GM12878 (cell line): ENCODE data around the gene HAPLN2. TPM values are rescaled to one million over a fixed set of nuclear protein-coding genes. Genes with fewer than 3 reads are reported as not detected.

ENCODE experiments used
- ATAC-seq: fragments of 200-7000 bp; cut with Tn5 transposase; 3 replicates; pipeline ENCODE4 v1.9.1; 2020; ENCODE audit warnings: mild to moderate bottlenecking, moderate library complexity
- BruUV-seq: library from RNA; stranded (reverse); fragments of 400-500 nt; replicated peaks from 2 replicates; lab custom pipeline; 2021; lab: Mats Ljungman, UMichigan
- CTCF ChIA-PET: fragments of 300-600 bp; sonication (Branson Sonifier 250); formaldehyde crosslinking; extraction: SDS; loops from one replicate; lab custom pipeline; 2021; ENCODE audit warnings: inconsistent platforms; lab: Yijun Ruan, JAX
- POLR2A ChIA-PET: fragments of 350-600 bp; formaldehyde crosslinking; extraction: SDS; loops from one replicate; lab custom pipeline; 2021; ENCODE audit warnings: inconsistent platforms; lab: Charles Lee
- RAD21 ChIA-PET: fragments of 300-600 bp; sonication (Branson Sonifier 250); formaldehyde crosslinking; loops from one replicate; lab custom pipeline; 2023; ENCODE audit warnings: antibody characterized with exemption; ENCODE audit not compliant: unreplicated experiment; lab: Charles Lee
- SMC1A ChIA-PET: fragments of 300-600 bp; sonication (Branson Sonifier 250); formaldehyde crosslinking; loops from one replicate; lab custom pipeline; 2023; ENCODE audit not compliant: unreplicated experiment, uncharacterized antibody; lab: Charles Lee
- DNase-seq: peaks from one replicate; pipeline ENCODE4 v3.0.0-alpha.2; 2011; ENCODE audit warnings: low read depth, low spot score
- FAIRE-seq: peaks from 3 replicates; lab custom pipeline; 2011; peaks lifted over from hg19 to GRCh38; lab: Jason Lieb, UNC
- H2AFZ ChIP-seq: 2 replicates; pipeline ENCODE4 v1.6.0; 2011; ENCODE audit warnings: low read depth, low read length, control low read depth; ENCODE audit not compliant: control insufficient read depth
- H3K27ac ChIP-seq: 2 replicates; pipeline ENCODE4 v1.5.1; 2011; ENCODE audit warnings: control low read depth; ENCODE audit not compliant: control insufficient read depth, insufficient read depth
- H3K27me3 ChIP-seq, 2 experiments: replicated peaks in 1 of 2; 2 replicates each; pipeline versions ENCODE4 v1.6.0 to v1.6.1; 2011; ENCODE audit warnings: low read length in 1 of 2; ENCODE audit not compliant: control insufficient read depth in 2 of 2, insufficient read depth in 2 of 2
- H3K36me3 ChIP-seq, 2 experiments: 2 replicates each; pipeline ENCODE4 v1.5.1; 2011; ENCODE audit warnings: low read length in 1 of 2; ENCODE audit not compliant: control insufficient read depth in 2 of 2, insufficient read depth in 2 of 2
- H3K4me1 ChIP-seq: 2 replicates; pipeline ENCODE4 v1.6.1; 2011; ENCODE audit warnings: mild to moderate bottlenecking, low read length, moderate library complexity, mixed read lengths; ENCODE audit not compliant: control insufficient read depth, insufficient read depth
- H3K4me2 ChIP-seq: 2 replicates; pipeline ENCODE4 v1.6.0; 2011; ENCODE audit warnings: control low read depth; ENCODE audit not compliant: control insufficient read depth, insufficient read depth
- H3K4me3 ChIP-seq: fragments of 200-600 bp; sonication (generic); 2 replicates; pipeline ENCODE4 v1.5.1; 2016
- H3K79me2 ChIP-seq: 2 replicates; pipeline ENCODE4 v1.6.0; 2011; ENCODE audit warnings: low read length; ENCODE audit not compliant: control insufficient read depth, insufficient read depth
- H3K9ac ChIP-seq: 2 replicates; pipeline ENCODE4 v1.8.0; 2011; ENCODE audit warnings: low read length, control low read depth, mixed read lengths; ENCODE audit not compliant: control insufficient read depth, insufficient read depth
- H3K9me3 ChIP-seq: replicated peaks from 3 replicates; pipeline ENCODE4 v1.5.1; 2011; ENCODE audit warnings: mild to moderate bottlenecking, low read length; ENCODE audit not compliant: control insufficient read depth, insufficient read depth
- H4K20me1 ChIP-seq: 2 replicates; pipeline ENCODE4 v1.6.0; 2011; ENCODE audit not compliant: control insufficient read depth, insufficient read depth
- CHD1 ChIP-seq: IDR thresholded peaks from 2 replicates; pipeline ENCODE4 v1.6.1; 2012; ENCODE audit warnings: low read depth, low read length, improper control_type of control experiment
- PRDM15 ChIP-seq: fragments of 450-650 bp; formaldehyde crosslinking; IDR thresholded peaks from 2 replicates; pipeline ENCODE4 v1.4.0; 2020; ENCODE audit warnings: mild to moderate bottlenecking, moderate library complexity
- RELB ChIP-seq: fragments of 450-650 bp; IDR thresholded peaks from 2 replicates; pipeline ENCODE4 v1.6.1; 2017; ENCODE audit warnings: low read depth, mild to moderate bottlenecking, moderate library complexity
- TCF3 ChIP-seq: IDR thresholded peaks from 2 replicates; pipeline ENCODE4 v1.6.1; 2012; ENCODE audit warnings: low read depth, mild to moderate bottlenecking, low read length, borderline replicate concordance; ENCODE audit not compliant: insufficient read depth
- WGBS: methylation state at CpG from one replicate; pipeline ENCODE4 v1.1.6; 2016; ENCODE audit warnings: low lambda C conversion rate; ENCODE audit not compliant: insufficient replicate concordance, insufficient coverage; ENCODE audit errors: missing lambda C conversion rate; 5-methylcytosine and 5-hydroxymethylcytosine counted together
- in situ Hi-C: fragments of 300-500 bp; cut with MboI; formaldehyde crosslinking; loops from 9 replicates; pipeline ENCODE4 v1.14.3; 2018; ENCODE audit warnings: mixed read lengths
- intact Hi-C: fragments of 100-400 bp; cut with micrococcal nuclease; formaldehyde crosslinking; loops from one replicate; pipeline ENCODE4 v1.14.2; 2022; ENCODE audit not compliant: unreplicated experiment
- polyA plus RNA-seq, 11 experiments: library from polyadenylated mRNA; depleted of rRNA in 4 of 11; unstranded in 6 of 11; stranded (reverse) in 5 of 11; fragments of >200 nt; fragmentation: Nextera tagmentation in 4 of 11; fragmentation: Illumina TruSeq in 1 of 11; extraction: Ambion mirVana in 4 of 11; extraction: Trizol in 1 of 11; gene quantifications; 1 replicate in 1 of 11; 2 replicates in 10 of 11; pipeline versions ENCODE4 v1.2.1 to v1.2.3, GENCODE V29; 2011 to 2016; ENCODE audit warnings: inconsistent platforms in 2 of 11, missing spikeins in 2 of 11, low read depth in 1 of 11
- total RNA-seq, 4 experiments: library from RNA; depleted of rRNA in 3 of 4; stranded (reverse); fragments of >200 nt in 3 of 4; fragmentation: Illumina TruSeq in 1 of 4; extraction: Trizol in 1 of 4; gene quantifications; 2 replicates each; pipeline versions ENCODE4 v1.2.1 to v1.2.3, GENCODE V29; 2013 to 2021
- TF ChIP-seq, protein P1 (sequence below): IDR thresholded peaks from 2 replicates; pipeline ENCODE4 v1.6.1; 2012; ENCODE audit warnings: mild to moderate bottlenecking, low read depth, low read length

The HAPLN2 gene
- total and polyA plus RNA-seq, 10 of the 15 experiments (the other 5 are each of a cell fraction or from before 2014, with no cell fraction given), result 0.15 to 0.24 TPM; not detected in 8

DNA sequence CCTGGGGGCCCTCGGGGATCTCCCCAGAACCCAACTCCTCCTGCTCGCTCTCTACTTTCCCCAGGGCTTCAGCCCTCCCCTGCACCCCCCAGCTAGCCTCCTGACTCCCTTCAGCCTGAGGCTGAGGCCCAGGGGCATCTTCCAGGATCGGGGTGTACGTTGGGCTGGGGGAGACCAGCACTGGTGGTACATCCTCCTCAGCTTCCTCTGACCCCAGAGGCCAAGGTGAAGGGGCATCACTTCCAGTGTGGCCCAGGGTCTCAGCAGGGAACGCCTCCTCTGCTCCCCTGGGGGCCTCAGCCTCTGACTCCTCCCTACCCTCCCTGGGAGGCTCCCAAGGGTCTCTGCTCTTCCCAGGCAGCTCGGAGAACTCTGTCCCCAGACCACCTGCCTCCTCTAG, 51.1 kb downstream of the HAPLN2 start:
- CTCF ChIA-PET, result interaction anchor here (1.1 to 1.3 kb wide), 2 partner anchors 11 to 20 kb away, joined by 3 to 4 read pairs; no protein-coding TSS in a partner anchor
- WGBS, result 16% methylated on average over 6 of the region's 6 CpGs
- SMC1A ChIA-PET, result interaction anchor here (1.0 kb wide), 1 partner anchor 14 kb away, joined by 3 read pairs; no protein-coding TSS in a partner anchor

More for the DNA sequence above, 51.1 kb downstream of the HAPLN2 start:
- TF ChIP-seq PRDM15 (CRISPR knock-in tag), result no peak
- TF ChIP-seq, protein P1, sequence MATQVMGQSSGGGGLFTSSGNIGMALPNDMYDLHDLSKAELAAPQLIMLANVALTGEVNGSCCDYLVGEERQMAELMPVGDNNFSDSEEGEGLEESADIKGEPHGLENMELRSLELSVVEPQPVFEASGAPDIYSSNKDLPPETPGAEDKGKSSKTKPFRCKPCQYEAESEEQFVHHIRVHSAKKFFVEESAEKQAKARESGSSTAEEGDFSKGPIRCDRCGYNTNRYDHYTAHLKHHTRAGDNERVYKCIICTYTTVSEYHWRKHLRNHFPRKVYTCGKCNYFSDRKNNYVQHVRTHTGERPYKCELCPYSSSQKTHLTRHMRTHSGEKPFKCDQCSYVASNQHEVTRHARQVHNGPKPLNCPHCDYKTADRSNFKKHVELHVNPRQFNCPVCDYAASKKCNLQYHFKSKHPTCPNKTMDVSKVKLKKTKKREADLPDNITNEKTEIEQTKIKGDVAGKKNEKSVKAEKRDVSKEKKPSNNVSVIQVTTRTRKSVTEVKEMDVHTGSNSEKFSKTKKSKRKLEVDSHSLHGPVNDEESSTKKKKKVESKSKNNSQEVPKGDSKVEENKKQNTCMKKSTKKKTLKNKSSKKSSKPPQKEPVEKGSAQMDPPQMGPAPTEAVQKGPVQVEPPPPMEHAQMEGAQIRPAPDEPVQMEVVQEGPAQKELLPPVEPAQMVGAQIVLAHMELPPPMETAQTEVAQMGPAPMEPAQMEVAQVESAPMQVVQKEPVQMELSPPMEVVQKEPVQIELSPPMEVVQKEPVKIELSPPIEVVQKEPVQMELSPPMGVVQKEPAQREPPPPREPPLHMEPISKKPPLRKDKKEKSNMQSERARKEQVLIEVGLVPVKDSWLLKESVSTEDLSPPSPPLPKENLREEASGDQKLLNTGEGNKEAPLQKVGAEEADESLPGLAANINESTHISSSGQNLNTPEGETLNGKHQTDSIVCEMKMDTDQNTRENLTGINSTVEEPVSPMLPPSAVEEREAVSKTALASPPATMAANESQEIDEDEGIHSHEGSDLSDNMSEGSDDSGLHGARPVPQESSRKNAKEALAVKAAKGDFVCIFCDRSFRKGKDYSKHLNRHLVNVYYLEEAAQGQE, result no peak
- TF ChIP-seq CHD1, result no peak
- no peak for TF ChIP-seq TCF3
- no peak for TF ChIP-seq RELB
- no peak overlapping the region for H3K4me2 ChIP-seq
- POLR2A ChIA-PET, result no interaction called here
- no peaks in the 10 kb centered on the region for H3K9me3 ChIP-seq
- peaks cover 4% of the 10 kb centered on the region for H3K4me1 ChIP-seq
- no peak overlapping the region for H3K9ac ChIP-seq
- H3K79me2 ChIP-seq, result no peaks in the 10 kb centered on the region
- H3K4me3 ChIP-seq, result no peak overlapping the region
- H2AFZ ChIP-seq, result no peak overlapping the region
- FAIRE-seq (no peak), DNase-seq (no peak), ATAC-seq (no peak)
- H4K20me1 ChIP-seq, result no peaks in the 10 kb centered on the region
- H3K36me3 ChIP-seq, result no peaks in the 10 kb centered on the region
- RAD21 ChIA-PET, result no interaction called here
- BruUV-seq, result no TSS peak
- in situ Hi-C loops (no loop called here), intact Hi-C loops (no loop called here)
- peaks cover 0 to 4% of the 10 kb centered on the region in 2 experiments; a peak in 3 of 4 replicates for H3K27me3 ChIP-seq
- H3K27ac ChIP-seq, result no peak overlapping the region
